AG04449 (cell line): ENCODE results near the gene OXA1L.
"Not testable (repeated sequence)": the region's sequence is repeated elsewhere in the genome, so short reads cannot be mapped to it uniquely, and the experiment has no call there.

ENCODE experiments used
- CTCF ChIA-PET: fragments of 350-600 bp; formaldehyde crosslinking; extraction: SDS; loops from one replicate; lab custom pipeline; 2021; ENCODE audit warnings: antibody characterized with exemption; lab: Yijun Ruan, JAX
- POLR2A ChIA-PET: fragments of 400-600, 350-600 bp; formaldehyde crosslinking; extraction: SDS; loops from one replicate; lab custom pipeline; 2020; ENCODE audit warnings: antibody characterized with exemption, inconsistent platforms; lab: Yijun Ruan, JAX
- DNase-seq: peaks from one replicate; pipeline ENCODE4 v3.0.0-alpha.2; 2010; ENCODE audit warnings: low read depth, low spot score
- H3K4me3 ChIP-seq: 2 replicates; pipeline ENCODE4 v1.5.1; 2011; ENCODE audit warnings: low read depth, mild to moderate bottlenecking, control low read depth, low read length
- TF ChIP-seq, protein P1 (sequence below): IDR thresholded peaks from one replicate; pipeline ENCODE4 v1.5.1; 2011; ENCODE audit warnings: mild to moderate bottlenecking, moderate library complexity, low read length, control low read depth, inconsistent platforms; ENCODE audit not compliant: insufficient read depth; ENCODE audit errors: missing control alignments

OXA1L gene

DNA sequence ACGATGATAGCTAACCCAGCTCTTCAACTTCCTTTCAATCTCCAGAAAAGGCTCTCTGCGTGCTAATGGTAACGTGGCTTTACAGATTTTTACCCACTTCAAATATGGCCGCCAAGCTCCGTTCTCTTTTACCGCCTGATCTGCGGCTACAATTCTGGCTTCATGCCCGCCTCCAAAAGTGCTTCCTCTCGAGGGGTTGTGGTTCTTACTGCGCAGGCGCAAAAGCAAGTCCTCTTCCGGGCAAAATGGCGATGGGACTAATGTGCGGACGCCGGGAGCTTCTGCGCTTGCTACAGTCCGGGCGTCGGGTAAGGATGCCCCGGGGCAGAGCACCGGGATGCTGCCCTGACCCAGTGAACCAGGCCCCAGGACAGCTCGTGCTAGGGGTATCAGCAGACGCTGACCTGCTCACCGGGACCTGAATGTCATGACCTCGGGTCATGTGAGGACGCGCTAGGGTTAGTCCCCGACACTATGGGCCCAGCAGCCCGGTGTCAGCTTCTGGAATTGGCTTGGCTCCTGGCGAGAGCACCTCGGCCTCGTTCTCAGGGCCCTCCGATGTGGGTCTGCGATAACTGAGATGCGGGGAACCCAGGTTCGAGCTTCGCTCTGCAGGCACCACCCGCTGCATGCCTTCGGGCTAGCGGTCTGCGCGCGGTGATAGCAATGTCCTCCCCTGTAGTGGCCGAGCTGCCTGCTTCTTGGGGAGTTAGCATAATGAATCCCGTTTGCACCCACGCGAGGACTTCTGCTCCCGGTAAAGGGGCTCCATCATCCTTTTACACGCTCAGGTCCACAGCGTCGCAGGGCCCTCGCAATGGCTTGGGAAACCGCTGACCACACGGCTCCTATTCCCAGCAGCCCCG, at the start of gene OXA1L:
TSS of gene OXA1L (plus strand) at position 232 of the 866 bp plus-strand sequence. CDS start at position 246, 14 bp downstream.
- ChIA-PET CTCF (interaction anchor here (0.7 to 5.1 kb wide), 24 partner anchors 8 to 210 kb away, joined by 3 to 49 read pairs (median 4); partner anchors contain the start of gene RBM23), POLR2A (interaction anchor here (0.6 to 1.4 kb wide), 11 partner anchors 9 to 183 kb away, joined by 3 to 5 read pairs (median 3); partner anchors contain the start of genes DAD1 and MMP14)
- peak within 1 kb of the TSS; percentile 99 for H3K4me3 ChIP-seq
- DNase-seq, result peak; percentile 86
- TF ChIP-seq, protein P1, sequence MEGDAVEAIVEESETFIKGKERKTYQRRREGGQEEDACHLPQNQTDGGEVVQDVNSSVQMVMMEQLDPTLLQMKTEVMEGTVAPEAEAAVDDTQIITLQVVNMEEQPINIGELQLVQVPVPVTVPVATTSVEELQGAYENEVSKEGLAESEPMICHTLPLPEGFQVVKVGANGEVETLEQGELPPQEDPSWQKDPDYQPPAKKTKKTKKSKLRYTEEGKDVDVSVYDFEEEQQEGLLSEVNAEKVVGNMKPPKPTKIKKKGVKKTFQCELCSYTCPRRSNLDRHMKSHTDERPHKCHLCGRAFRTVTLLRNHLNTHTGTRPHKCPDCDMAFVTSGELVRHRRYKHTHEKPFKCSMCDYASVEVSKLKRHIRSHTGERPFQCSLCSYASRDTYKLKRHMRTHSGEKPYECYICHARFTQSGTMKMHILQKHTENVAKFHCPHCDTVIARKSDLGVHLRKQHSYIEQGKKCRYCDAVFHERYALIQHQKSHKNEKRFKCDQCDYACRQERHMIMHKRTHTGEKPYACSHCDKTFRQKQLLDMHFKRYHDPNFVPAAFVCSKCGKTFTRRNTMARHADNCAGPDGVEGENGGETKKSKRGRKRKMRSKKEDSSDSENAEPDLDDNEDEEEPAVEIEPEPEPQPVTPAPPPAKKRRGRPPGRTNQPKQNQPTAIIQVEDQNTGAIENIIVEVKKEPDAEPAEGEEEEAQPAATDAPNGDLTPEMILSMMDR, result no peak

DNA sequence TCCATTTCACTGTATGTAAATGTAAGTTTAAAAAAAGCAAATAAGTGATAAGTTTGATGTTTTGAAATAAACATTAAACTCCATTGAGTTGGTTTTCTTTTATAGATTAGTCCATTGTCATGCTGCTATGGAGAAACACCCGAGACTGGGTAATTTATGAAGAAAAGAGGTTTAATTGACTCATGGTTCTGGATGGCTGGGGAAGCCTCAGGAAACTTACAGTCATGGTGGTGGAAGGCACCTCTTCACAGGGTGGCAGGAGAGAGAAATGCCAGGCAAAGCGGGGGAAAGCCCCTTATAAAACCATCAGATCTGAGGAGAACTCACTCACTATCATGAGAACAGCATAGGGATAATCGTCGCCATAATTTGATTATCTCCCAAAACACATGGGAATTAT, 48.4 kb upstream of the OXA1L start:
- ChIA-PET POLR2A (no interaction called here), CTCF (no interaction called here)
- H3K4me3 ChIP-seq, result no peak overlapping the region
- DNase-seq, result no peak
- TF ChIP-seq, protein P1, result no peak

DNA sequence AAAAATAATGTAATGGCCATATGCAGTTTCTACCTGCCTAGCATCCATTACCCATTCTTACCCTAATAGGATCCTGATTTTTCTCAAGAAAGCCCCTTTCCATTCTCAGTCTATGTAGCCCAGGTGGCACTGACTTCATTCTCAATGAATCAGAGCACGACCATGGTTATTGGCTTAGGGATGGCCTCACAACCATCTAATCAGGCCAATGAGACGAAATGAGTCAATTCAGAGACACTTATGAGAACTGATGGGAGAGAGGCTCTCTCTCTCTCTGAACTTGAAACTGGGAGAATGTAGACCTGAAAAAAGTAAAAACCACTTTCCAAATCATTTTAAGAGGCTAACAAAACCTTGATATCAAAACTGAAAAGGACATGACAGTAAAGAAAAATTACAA, 45.3 kb upstream of the OXA1L start:
- TF ChIP-seq, protein P1, result no peak
- DNase-seq, result no peak
- POLR2A ChIA-PET, result no interaction called here
- H3K4me3 ChIP-seq, result no peak overlapping the region
- CTCF ChIA-PET, result interaction anchor here (1.5 to 2.9 kb wide), 2 partner anchors 63 to 151 kb away, joined by 6 to 9 read pairs; no protein-coding TSS in a partner anchor

DNA sequence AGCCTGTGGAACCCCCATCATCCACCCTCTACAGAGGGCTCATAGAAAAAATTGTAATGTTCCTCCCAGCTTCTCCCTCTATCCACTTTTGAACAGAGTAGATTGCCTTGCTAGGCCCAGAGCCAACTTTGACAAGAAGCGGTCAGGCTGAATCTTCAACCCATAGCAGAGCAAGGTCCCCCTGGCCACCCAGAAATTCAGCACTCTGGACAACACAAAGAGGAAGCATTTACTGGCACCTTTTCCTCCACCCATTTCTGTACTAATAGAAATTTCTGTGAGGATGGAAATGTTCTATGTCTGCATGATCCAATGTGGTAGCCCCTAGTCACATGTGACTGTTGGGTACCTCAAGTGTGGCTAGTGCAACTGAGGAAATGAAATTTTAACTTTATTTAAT, 42.7 kb upstream of the OXA1L start:
- no peak for DNase-seq
- no peak overlapping the region for H3K4me3 ChIP-seq
- TF ChIP-seq, protein P1, result no peak
- ChIA-PET CTCF (interaction anchor here (2.9 kb wide), 1 partner anchor 153 kb away, joined by 9 read pairs; no protein-coding TSS in a partner anchor), POLR2A (no interaction called here)

DNA sequence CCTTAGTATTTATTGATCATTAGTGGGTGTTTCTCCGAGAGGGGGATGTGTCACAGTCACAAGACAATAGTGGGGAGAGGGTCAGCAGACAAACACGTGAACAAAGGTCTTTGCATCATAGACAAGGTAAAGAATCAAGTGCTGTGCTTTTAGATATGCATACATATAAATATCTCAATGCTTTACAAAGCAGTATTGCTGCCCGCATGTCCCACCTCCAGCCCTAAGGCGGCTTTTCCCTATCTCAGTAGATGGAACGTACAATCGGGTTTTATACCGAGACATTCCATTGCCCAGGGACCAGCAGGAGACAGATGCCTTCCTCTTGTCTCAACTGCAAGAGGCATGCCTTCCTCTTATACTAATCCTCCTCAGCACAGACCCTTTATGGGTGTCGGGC, 41.6 kb upstream of the OXA1L start:
- H3K4me3 ChIP-seq, DNase-seq, CTCF ChIA-PET, POLR2A ChIA-PET: not testable (repeated sequence)

DNA sequence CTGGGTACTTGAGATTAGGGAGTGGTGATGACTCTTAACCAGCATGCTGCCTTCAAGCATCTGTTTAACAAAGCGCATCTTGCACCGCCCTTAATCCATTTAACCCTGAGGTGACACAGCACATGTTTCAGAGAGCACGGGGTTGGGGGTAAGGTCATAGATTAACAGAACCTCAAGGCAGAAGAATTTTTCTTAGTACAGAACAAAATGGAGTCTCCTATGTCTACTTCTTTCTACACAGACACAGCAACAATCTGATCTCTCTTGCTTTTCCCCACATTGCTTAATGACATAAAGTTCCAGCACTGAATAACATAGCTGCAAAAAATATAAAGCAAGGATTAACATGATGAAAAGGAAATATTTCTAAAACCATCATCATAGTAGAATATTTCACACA, 41.1 kb upstream of the OXA1L start:
- DNase-seq, H3K4me3 ChIP-seq, POLR2A ChIA-PET: not testable (repeated sequence)
- CTCF ChIA-PET, result interaction anchor here (1.0 kb wide), 1 partner anchor 154 kb away, joined by 3 read pairs; no protein-coding TSS in a partner anchor

DNA sequence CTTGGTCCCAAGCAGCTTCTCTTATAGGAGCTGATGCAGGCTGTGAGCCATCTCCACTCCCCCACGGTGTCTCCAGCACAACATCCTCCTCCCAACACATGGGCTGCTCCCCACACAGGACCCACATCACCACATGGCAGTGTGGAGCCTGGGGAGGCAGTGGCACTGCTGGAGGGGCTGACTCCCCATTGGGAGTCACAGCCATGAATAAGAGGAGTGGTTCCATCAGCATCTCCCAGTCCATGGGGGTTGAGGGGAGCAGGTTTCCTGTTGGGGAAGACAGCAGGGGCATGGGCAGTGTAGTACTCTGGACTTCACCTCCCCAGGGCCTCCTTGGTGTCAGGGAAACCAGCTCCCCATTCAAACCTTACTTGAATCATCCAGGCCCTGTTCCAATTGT, 40.5 kb upstream of the OXA1L start:
- TF ChIP-seq, protein P1, result no peak
- ChIA-PET POLR2A (no interaction called here), CTCF (interaction anchor here (1.0 kb wide), 1 partner anchor 155 kb away, joined by 3 read pairs; no protein-coding TSS in a partner anchor)
- DNase-seq, result no peak
- H3K4me3 ChIP-seq, result no peak overlapping the region

DNA sequence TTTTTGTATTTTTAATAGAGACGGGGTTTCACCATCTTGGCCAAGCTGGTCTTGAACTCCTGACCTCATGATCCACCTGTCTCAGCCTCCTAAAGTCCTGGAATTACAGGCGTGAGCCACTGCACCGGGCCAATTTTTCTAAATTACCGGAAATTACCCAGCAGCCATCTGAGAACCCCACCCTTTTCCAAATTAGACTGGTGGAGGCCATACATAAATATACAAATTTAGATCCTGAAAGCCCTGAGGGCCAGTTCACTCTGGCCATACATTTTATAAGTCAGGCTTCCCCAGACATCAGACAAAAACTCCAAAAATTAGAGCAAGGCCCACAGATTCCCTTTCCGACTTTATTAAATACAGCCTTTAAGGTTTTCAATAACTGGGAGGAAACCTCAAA, 34.4 kb upstream of the OXA1L start:
- CTCF ChIA-PET, result interaction anchor here (2.1 kb wide), 1 partner anchor 162 kb away, joined by 9 read pairs; no protein-coding TSS in a partner anchor
- H3K4me3 ChIP-seq, POLR2A ChIA-PET, DNase-seq: not testable (repeated sequence)
